SIG-M5 (cell line): ENCODE results near the gene CCNT2.
"Not testable (repeated sequence)": the region's sequence is repeated elsewhere in the genome, so short reads cannot be mapped to it uniquely, and the experiment has no call there.

Experiments
- DNase-seq: peaks from one replicate; lab custom pipeline; 2025; lab: John Stamatoyannopoulos, UW

CCNT2 gene

GRCh38 chr2:134918526-134919340 lies at the start of gene CCNT2:
CCNT2 (plus strand) TSS chr2:134918822; CDS start chr2:134918855, 33 bp downstream.
- DNase-seq = peak; percentile 96

DNA sequence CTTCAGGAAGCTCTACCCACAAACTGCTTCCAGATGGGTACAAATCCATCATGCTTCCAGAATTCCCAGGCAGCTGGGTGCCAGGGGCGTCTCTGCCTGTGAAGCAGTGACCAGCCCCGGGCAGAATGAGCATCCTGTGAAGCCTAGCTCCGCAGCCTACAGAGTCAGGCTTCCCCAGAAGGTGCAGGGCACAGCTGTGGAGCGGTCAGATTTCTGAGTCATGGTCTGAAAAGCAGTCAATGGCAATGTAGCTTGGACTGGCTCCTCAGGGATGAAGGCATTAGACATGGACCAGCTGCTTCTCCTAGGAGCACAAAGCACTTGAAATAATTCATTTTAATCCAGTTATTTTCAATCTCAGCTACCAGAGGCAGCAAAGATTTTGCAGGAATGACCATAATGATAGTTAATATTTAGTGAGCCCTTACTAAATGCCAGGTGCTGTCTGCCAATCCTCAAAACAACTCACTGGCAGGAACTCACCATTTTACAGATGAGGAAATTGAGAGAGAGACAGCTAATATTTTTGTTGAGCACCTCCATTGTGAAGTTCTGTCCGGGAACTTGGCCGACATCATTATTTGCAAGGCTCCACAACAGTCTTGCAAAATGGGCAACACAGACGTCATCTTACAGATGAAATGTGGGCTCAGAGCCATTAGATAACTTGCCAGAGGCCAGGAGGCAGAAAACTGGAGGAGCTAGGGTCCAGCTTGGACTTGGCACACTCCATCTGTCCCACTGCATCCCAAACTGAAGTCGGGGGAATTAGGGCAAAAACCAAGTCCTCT lies 48.5 kb upstream of the CCNT2 start:
- DNase-seq = no peak

GRCh38 chr2:134873152-134873551 lies 45.5 kb upstream of the CCNT2 start:
- no peak for DNase-seq

DNA sequence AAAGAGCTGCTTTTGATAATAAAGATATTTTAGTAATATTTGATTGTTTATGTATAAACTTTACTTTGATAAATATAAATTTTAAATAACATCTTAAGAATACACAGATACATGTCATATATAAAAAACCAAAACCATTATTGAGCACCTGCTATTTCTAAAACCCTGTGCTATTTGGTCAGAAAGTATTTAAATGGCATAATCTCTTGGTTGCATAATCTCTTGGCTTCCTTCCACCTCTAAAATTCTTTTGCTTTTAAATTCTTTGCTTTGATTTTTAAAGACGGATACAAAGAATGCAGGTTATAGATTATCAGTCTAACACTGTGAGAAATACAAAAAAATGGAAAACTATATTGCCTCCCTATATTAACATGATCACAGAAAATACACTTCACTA lies 43.3 kb upstream of the CCNT2 start:
- DNase-seq = no peak

DNA sequence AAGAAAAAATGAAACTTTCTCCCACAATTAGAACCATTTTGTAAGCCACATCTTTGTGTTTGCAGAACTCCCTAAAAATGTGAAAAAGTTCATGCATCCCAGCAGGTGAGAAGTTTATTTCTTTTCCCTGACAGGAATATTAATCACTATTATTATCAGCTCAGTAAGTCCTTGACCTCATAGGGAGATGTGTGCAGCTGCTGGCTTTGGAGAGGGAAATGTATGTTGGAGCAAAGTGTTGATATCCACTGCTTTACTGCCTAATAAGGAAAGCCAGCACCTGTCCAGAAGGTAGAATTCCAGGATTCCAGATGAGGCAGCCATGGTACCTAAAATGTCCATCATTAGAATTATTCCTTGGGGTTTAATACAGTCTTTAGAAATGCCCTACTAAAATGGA lies 35.8 kb upstream of the CCNT2 start:
- no peak for DNase-seq

- DNase-seq = no peak
Observed at GRCh38 chr2:134883552-134884293, 34.9 kb upstream of the CCNT2 start.

GRCh38 chr2:134884435-134884834 lies 34.2 kb upstream of the CCNT2 start:
- DNase-seq = no peak

GRCh38 chr2:134892282-134893035 lies 26.2 kb upstream of the CCNT2 start:
- DNase-seq = no peak

- DNase-seq = no peak
Observed at GRCh38 chr2:134897932-134898331, 20.7 kb upstream of the CCNT2 start.

DNA sequence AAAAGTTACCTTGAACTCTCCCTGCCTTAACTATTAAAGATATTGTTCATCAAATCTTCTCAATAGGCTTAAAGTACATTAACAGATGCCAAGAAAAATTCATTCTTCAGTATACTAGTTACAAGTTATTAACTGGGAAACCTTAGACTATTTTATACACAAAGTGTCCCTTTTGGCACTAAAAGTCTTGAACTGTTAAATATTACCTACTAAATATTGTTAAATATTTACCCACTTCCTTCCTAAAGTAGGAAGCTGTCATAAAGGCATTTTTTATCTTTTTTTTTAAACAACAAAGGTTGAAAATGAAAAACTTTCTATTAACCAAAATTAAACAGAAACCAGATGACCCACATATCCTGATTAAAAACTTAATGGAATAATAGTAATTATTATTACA lies 19.4 kb upstream of the CCNT2 start:
- no peak for DNase-seq

DNA sequence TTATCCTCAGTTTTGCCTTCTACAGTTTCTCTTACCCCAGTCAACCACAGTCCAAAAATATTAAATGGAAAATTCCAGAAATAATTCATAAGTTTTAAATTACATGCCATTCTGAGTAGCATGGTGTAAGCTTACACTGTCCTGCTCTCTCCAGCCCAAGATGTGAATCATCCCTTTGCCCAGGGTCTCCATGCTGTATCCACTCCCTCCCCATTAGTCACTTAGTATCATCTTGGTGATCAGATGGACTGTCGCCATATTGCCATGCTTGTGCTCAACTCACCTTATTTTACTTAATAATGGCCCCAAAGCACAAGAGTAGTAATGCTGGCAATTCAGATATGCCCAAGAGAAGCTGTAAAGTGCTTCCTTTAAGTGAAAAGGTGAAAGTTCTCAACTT lies 18.5 kb upstream of the CCNT2 start:
- no peak for DNase-seq

GRCh38 chr2:134903701-134904100 lies 14.9 kb upstream of the CCNT2 start:
- DNase-seq = not testable (repeated sequence)

DNA sequence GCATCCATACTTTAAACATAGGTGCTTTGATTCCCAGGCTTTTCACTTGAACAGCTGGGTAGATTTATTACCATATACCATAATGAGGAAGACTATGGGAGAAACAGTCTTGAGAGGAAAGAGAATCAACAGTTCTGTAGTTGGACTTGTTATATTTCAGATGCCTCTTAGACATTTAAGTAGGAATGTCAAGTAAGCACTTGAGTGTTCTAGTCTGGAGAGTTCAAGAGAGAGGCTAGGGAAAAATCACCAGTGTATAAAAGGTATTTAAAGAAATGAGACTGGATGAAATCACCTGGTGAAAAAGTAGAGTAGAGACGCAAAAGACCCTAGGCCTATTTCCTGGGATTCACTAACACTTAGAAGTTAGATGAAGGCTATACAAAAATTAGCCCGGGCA lies 13.5 kb upstream of the CCNT2 start:
- no peak for DNase-seq

DNA sequence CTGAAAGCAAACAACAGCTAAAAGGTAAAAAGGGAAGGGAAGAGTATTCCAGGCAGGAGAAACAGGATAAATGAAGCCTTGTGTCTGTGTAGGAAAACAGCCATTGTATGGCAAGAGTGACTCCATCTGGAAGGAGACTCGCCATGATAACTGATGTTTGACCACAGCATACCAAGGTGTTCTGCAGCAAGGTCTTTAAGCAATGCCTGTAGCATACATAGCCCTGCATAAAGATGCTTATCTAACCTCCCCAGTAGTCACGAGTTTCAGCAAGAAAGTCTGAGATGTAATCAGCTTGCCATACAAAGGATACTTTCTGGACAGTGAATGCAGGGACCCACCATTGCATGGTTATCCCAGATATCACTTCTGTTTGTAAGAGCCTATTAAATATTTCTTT lies 11.9 kb upstream of the CCNT2 start:
- no peak for DNase-seq

DNA sequence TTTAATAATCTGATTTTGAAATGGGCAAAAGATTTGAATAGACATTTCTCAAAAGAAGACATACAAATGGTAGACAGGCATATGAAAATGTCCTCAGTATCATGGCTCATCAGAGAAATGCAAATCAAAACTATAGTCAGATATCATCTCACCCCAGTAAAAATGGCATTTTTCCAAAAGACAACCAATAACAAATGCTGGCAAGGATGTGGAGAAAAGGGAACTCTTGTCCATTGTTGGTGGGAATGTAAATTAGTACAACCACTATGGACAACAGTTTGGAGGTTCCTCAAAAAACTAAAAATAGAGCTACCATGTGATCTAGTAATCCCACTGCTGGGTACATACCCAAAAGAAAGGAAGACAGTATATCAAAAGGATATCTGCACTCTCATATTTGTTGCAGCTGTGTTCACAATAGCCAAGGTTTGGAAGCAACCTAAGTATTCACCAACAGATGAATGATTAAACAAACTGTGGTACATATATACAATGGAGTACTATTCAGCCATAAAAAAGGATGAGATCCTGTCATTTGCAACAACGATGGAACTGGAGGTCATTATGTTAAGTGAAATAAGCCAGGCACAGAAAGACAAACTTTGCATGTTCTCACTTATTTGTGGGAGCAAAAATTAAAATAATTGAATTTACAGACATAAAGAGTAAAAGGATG lies 11.0 kb upstream of the CCNT2 start:
- not testable (repeated sequence) for DNase-seq

DNA sequence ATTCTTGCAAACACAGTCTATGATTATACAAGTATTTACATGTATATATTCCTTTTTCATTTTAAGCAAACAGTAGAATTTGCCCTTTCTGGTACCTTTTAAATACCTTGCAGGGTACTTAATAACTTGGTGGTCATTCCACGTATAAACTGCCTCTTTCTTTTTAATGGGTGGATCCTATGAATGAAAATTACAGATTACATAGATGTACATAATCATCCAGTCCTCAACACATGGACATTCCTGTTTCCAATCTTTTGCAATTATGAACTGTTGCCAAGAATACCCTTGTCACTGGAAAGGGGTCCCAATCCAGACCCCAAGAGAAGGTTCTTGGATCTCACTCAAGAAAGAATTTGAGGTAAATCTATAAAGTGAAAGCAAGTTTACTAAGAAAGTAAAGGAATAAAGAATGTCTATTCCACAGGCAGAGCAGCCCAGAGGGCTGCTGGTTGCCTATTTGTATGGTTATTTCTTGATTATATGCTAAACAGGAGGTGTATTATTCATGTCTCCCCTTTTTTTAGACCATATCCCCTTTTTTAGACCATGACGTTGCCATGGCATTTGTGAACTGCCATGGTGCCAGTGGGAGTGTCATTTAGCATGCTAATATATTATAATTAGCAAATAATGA lies 7.7 kb upstream of the CCNT2 start:
- no peak for DNase-seq

DNA sequence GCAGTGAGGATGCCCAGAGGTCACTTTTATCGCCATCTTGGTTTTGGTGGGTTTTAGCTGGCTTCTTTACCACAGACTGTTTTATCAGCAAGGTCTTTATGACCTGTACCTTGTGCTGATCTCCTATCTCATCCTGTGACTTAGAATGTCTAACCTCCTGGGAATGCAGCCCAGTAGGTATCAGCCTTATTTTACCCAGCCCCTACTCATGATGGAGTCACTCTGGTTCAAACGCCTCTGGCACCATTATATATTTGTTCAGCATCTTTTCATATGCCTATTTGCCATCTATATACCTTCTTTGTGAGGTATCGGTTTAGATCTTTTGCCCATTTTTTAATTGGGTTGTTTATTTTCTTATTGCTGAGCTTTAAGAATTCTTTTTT lies 7.2 kb upstream of the CCNT2 start:
- DNase-seq = no peak

- DNase-seq = no peak
Observed at GRCh38 chr2:134912361-134912760, 6.3 kb upstream of the CCNT2 start.

DNA sequence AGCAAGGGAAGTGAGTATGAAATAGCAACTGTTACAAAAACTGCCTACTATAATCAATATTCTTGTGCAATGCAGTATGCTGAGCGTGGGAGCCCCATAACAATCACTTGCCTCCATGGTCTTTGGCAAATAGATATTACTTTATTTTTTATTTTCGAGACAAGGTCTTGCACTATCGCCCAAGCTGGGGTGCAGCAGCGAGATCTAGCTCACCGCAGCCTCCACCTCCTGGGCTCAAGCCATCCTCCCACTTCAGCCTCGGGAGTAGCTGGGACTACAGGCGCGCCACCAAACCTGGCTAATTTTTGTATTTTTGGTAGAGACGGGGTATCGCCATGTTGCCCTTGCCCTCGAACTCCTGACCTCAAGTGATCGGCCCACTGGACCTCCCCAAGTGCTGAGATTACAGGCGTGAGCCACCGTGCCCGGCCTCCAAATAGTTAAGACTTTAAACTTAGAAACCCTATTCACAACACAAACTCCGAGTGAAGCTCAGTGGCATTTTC lies 1.2 kb upstream of the CCNT2 start:
- DNase-seq = no peak

DNA sequence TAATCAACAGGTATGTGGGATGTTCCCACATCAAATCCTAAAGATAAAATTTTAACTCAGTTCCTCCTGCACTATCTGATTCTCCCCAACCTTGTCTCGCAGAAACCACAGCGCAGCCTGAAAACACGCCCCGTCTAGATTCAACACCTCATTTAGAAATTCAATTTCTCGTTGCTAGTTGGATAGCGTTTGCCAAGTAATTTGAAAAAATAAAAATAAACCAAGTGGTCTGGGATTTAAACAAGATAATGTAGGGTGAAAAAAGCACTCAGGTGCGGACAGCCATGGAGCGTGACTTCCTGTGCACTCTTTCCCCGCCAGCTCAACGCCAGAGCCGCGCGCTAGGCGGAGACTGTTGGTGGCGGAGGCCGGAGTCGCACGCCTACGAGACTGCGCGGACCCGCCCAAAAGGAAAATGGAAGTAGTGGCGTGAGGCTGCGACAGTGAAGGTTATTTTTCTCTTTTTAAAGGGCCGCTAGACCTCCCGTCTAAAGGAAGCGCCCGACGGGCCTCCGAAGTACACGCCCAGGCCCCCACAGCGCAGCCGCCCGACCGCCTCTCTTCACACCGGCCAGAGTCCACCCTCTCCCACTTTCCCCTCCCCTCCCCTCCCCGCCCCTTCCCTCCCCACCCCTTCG lies 615 bp upstream of the CCNT2 start:
- peak; percentile 95 for DNase-seq
